Measurements from ENCODE around the gene GPR17. TPM values are rescaled to one million over a fixed set of nuclear protein-coding genes. Genes with fewer than 3 reads are reported as not detected.

Gene GPR17
- total RNA-seq, 1 donor from 2014 or later = not detected

DNA sequence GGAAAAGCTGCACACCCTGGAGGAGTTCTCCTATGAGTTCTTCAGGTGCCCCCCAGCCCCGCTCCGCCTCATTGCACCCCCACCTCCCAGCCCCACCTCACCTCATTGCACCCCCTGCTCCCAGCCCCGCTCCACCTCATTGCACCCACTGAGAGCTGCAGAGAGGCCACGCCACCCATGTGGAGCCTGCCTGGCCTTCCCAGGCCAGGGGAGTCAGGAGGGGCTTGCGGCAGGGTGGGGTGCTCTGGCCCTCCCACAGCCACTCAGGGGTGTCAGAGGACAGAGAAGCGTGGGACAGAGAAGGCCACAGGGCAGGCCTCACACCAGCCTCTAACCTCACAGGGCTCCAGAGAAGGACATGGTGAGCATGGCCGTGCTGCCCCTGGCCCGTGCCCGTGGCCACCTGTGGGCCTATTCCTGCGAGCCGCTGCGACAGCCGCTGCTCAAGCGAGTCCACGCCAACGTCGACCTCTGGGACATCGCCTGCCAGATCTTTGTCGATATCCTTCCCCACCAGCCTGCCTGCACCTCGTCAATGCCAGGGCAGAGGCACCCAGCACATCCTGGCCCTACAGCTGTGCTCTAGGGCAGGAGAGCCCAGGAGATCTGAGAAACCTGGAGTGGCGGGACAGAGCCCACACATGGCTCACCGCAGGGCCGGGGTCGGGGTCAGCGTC, 15.0 kb upstream of the GPR17 start:
- TF ChIP-seq, protein P1, sequence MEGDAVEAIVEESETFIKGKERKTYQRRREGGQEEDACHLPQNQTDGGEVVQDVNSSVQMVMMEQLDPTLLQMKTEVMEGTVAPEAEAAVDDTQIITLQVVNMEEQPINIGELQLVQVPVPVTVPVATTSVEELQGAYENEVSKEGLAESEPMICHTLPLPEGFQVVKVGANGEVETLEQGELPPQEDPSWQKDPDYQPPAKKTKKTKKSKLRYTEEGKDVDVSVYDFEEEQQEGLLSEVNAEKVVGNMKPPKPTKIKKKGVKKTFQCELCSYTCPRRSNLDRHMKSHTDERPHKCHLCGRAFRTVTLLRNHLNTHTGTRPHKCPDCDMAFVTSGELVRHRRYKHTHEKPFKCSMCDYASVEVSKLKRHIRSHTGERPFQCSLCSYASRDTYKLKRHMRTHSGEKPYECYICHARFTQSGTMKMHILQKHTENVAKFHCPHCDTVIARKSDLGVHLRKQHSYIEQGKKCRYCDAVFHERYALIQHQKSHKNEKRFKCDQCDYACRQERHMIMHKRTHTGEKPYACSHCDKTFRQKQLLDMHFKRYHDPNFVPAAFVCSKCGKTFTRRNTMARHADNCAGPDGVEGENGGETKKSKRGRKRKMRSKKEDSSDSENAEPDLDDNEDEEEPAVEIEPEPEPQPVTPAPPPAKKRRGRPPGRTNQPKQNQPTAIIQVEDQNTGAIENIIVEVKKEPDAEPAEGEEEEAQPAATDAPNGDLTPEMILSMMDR (IDR thresholded peaks at IDR 0.05; ENCODE audit: insufficient read depth, low read length, severe bottlenecking) = no peak
- no peaks in the 10 kb centered on the region for H3K27me3 ChIP-seq (ENCODE audit: control insufficient read depth, insufficient read depth, low read length)

DNA sequence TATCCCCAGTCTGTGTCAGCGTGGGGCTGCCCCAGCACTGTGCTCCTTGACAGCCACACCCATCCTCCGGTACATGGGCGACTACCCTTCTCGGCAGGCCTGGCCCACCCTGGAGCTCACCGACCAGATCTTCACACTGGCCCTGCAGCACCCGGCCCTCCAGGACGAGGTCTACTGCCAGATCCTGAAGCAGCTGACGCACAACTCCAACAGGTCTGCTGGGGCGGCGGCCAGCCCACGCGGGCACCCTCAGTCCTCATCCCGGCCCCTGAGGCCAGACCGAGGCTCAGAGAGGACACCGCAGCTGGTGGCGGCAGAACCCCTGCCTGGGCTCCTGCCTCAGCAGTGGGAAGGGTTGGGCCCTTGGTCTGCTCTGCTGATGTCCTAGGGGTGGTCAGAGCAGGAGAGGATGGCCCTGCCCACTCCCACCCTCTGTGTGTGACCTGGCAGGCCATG, 14.4 kb upstream of the GPR17 start:
- Histone ChIP-seq H3K27me3 (ENCODE audit: control insufficient read depth, insufficient read depth, low read length) (no peaks in the 10 kb centered on the region), H3K4me3 (ENCODE audit: low read depth, low read length) (no peak overlapping the region), H3K36me3 (ENCODE audit: control insufficient read depth, insufficient read depth, low read length) (no peaks in the 10 kb centered on the region)
- FAIRE-seq (no peak), DNase-seq (ENCODE audit: low read depth) (no peak)
- TF ChIP-seq, protein P1 (IDR thresholded peaks at IDR 0.05; ENCODE audit: insufficient read depth, low read length, severe bottlenecking) = no peak

More for the DNA sequence above, 15.0 kb upstream of the GPR17 start:
- FAIRE-seq (no peak), DNase-seq (ENCODE audit: low read depth) (no peak)
- no peaks in the 10 kb centered on the region for H3K36me3 ChIP-seq (ENCODE audit: control insufficient read depth, insufficient read depth, low read length)
- H3K4me3 ChIP-seq (ENCODE audit: low read depth, low read length) = no peak overlapping the region

DNA sequence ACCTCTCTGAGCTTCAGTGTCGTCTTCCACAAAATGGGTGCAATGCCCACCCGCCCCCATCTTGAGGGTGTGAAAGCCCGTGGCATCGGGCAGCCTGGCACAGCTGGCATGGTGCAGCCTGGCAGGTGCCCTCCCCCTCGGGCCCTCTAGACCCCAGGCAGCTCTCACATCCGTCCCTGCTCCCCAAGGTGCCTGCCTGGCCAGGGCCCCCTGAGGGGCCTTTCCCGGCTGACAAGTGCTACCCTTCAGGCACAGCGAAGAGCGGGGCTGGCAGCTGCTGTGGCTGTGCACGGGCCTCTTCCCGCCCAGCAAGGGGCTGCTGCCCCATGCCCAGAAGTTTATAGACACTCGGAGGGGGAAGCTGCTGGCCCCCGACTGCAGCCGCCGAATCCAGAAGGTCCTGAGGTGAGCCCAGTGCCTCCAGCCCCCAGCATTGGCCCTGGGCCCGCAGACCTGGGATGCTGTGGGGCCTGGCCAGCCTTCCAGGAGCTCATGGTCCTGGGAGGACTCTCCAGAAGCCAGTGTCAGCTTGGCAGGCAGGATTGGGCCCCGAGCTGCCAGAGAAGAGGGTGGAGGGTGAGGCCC, 13.9 kb upstream of the GPR17 start:
- no peak overlapping the region for H3K4me3 ChIP-seq (ENCODE audit: low read depth, low read length)
- FAIRE-seq = no peak
- DNase-seq (ENCODE audit: low read depth) = no peak
- no peaks in the 10 kb centered on the region for H3K36me3 ChIP-seq (ENCODE audit: control insufficient read depth, insufficient read depth, low read length)
- H3K27me3 ChIP-seq (ENCODE audit: control insufficient read depth, insufficient read depth, low read length) = no peaks in the 10 kb centered on the region
- TF ChIP-seq, protein P1 (IDR thresholded peaks at IDR 0.05; ENCODE audit: insufficient read depth, low read length, severe bottlenecking) = no peak

DNA sequence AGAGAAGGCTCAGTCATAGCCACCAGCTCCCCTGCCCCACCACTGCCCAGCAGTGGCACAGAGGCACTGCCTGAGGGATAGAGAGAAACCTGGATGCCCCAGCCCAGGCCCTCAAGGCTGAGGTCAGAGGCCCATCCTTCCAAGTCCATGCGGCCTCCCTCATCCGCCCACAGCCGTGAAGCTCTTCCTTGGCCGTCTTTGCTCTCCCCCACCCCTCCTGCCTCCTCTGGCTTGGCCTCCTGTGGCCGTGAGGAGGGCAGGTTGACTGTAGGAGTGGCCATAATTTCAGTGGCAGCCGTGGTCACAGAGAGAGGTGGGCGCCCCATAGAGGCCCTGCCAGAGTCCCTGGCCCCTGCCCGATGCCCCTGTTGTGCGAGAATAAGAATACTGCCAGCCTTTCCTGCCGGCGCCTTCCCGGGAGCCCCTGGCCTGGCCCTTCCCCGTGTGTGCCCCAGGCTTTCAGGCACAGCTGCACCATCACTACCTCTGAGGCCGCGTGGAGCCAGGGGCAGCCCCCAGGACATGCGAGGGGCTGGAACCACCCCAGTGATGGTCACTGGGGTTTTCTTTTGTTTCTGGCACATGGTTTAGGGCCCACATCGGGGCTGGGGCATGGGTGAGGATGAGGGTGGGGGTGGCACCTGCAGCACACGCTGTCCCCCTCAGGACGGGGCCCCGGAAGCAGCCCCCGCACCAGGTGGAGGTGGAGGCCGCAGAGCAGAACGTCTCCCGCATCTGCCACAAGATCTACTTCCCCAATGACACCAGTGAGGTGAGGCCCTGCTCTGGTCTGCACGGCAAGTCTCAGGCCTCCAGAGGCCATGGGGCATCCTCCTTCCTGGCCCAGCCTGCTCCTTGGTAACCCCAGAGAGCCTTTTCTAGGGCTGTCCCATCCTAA, 13.1 kb upstream of the GPR17 start:
- Histone ChIP-seq H3K36me3 (ENCODE audit: control insufficient read depth, insufficient read depth, low read length) (no peaks in the 10 kb centered on the region), H3K27me3 (ENCODE audit: control insufficient read depth, insufficient read depth, low read length) (no peaks in the 10 kb centered on the region), H3K4me3 (ENCODE audit: low read depth, low read length) (no peak overlapping the region)
- no peak for DNase-seq (ENCODE audit: low read depth)
- TF ChIP-seq, protein P1 (IDR thresholded peaks at IDR 0.05; ENCODE audit: insufficient read depth, low read length, severe bottlenecking) = no peak
- no peak for FAIRE-seq

DNA sequence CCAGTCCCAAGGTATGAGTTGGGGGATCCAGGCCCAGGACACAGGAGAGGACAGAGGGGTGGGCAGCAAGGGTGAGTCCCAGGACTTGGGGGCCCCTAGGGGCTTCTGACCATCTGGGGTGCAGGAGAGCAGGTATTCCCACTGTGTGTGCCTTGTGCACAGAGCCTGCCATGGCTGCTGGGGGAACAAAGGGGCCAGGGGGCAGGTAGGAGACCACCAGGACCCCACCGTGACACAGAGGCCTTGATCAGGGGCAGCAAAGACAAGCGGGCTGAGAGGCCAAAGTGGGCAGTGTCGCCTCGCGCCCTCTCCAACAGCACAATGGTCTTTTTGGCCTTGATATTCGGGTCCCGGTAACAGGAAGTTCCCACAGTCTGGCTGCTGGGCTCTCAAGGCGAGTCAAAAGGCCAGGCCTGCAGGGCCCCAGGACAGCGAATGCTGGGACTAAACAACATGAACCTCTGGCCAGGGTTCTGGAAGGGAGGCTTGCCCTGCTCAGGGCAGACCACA, 12.3 kb upstream of the GPR17 start:
- Histone ChIP-seq H3K36me3 (ENCODE audit: control insufficient read depth, insufficient read depth, low read length) (no peaks in the 10 kb centered on the region), H3K4me3 (ENCODE audit: low read depth, low read length) (no peak overlapping the region), H3K27me3 (ENCODE audit: control insufficient read depth, insufficient read depth, low read length) (no peaks in the 10 kb centered on the region)
- TF ChIP-seq, protein P1 (IDR thresholded peaks at IDR 0.05; ENCODE audit: insufficient read depth, low read length, severe bottlenecking) = no peak
- no peak for DNase-seq (ENCODE audit: low read depth)
- FAIRE-seq = no peak

All from bronchial epithelial cell (primary cell).